Breast epithelium (tissue), 4 donors: ENCODE results near the gene CD86. TPM values are rescaled to one million over a fixed set of nuclear protein-coding genes. Genes with fewer than 3 reads are reported as not detected.

ENCODE experiments used
- DNase-seq, 2 donors: peaks; one replicate each; pipeline ENCODE4 v3.0.0-alpha.2; 2019; ENCODE audit warnings: low spot score in 2 of 2
- H3K27ac ChIP-seq, 2 donors: fragments of 200-600 bp; sonication (generic) in 1 of 2; one replicate each; pipeline ENCODE4 v1.5.1; 2016 to 2019; ENCODE audit warnings: mild to moderate bottlenecking in 1 of 2
- H3K27me3 ChIP-seq, 2 donors: fragments of 200-600 bp; sonication (generic) in 1 of 2; one replicate each; pipeline versions ENCODE4 v1.5.1 to v1.6.0; 2017 to 2019; ENCODE audit warnings: control low read depth in 1 of 2, mild to moderate bottlenecking in 1 of 2
- H3K36me3 ChIP-seq: fragments of 200-600 bp; one replicate; pipeline ENCODE4 v1.5.1; 2019
- H3K4me1 ChIP-seq, 2 donors: fragments of 200-600 bp; sonication (generic); one replicate each; pipeline ENCODE4 v1.5.1; 2016 to 2019; ENCODE audit warnings: control low read depth in 1 of 2
- H3K4me3 ChIP-seq, 3 donors: fragments of 200-600 bp; sonication (generic); 1 replicate in 2 of 3; 2 replicates in 1 of 3; pipeline ENCODE4 v1.5.1; 2016 to 2019; ENCODE audit warnings: mild to moderate bottlenecking in 3 of 3, moderate library complexity in 2 of 3
- H3K9me3 ChIP-seq, 2 donors: fragments of 200-600 bp; sonication (generic) in 1 of 2; one replicate each; pipeline ENCODE4 v1.5.1; 2016 to 2019; ENCODE audit warnings: control low read depth in 1 of 2
- CTCF ChIP-seq, 3 donors: fragments of 450-650 bp; IDR thresholded peaks; one replicate each; pipeline ENCODE4 v1.5.1; 2016 to 2017; ENCODE audit warnings: antibody characterized with exemption in 3 of 3, mild to moderate bottlenecking in 3 of 3, moderate library complexity in 3 of 3
- POLR2A ChIP-seq: fragments of 450-650 bp; IDR thresholded peaks from one replicate; pipeline ENCODE4 v1.6.1; 2016; ENCODE audit warnings: antibody characterized with exemption, mild to moderate bottlenecking, moderate library complexity
- POLR2AphosphoS5 ChIP-seq, 3 donors: sonication (generic); formaldehyde crosslinking; IDR thresholded peaks; one replicate each; pipeline ENCODE4 v1.6.1; 2017; ENCODE audit warnings: antibody characterized with exemption in 3 of 3
- intact Hi-C: fragments of 100-400 bp; cut with DNase I; formaldehyde crosslinking; loops from one replicate; pipeline ENCODE4 v1.15.1; 2023; ENCODE audit warnings: low total_unique reads
- total RNA-seq, 3 donors: library from RNA; depleted of rRNA; stranded (reverse); fragments of >200 nt; gene quantifications; one replicate each; pipeline ENCODE4 v1.1.0, GENCODE V29; 2016

Gene CD86
- total RNA-seq, 3 donors from 2014 or later: 7.3 to 12.6 (median 7.5) TPM

DNA sequence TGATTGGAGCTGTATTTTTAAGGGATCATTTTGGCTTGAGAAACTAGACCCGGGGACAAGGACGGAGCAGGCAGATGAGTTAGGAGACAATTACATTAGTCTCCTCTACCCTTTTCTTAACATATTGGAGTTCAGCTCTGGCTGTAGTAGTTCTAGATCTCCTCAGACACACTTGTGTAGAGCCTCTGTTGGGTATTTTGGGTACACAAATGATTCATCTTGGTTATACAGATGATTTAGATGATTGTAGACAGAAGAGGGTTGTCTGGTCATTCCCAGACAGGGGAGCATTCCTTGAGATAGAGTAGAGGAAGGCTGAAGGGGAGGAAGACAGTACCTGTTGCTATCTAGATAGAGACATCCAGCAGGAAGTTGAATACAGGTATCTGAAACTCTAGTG, 43.4 kb downstream of the CD86 start:
- Histone ChIP-seq H3K27ac (no peak overlapping the region), H3K4me1 (no peaks in the 10 kb centered on the region), H3K9me3 (no peaks in the 10 kb centered on the region), H3K4me3 (no peak overlapping the region), H3K27me3 (no peaks in the 10 kb centered on the region), H3K36me3 (no peaks in the 10 kb centered on the region)
- intact Hi-C loops: no loop called here
- TF ChIP-seq POLR2AphosphoS5 (IDR thresholded peaks at IDR 0.05): no peak
- no peak for TF ChIP-seq POLR2A
- no peak for TF ChIP-seq CTCF (IDR thresholded peaks at IDR 0.05)
- no peak for DNase-seq

DNA sequence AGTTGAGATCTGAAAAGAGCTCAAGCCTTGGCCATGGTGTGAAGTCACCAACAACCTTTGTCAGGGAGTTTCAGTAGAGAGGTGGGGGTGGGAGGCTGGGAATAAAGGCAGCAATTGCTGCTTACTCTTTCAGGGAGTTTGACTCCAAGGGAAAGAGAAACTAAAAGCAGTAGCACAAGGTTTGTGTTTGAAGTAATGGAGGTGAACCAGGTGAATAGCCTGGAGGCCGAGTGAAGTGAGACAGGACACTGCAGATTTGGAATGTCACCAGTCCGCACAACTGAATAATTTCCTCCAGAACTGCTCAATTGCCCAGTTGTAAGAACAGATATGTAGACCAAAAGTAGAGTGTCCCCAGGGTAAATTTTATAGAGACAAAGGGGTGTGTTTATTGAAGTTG, 44.1 kb downstream of the CD86 start:
- Histone ChIP-seq H3K4me1 (no peaks in the 10 kb centered on the region), H3K4me3 (no peak overlapping the region), H3K36me3 (no peaks in the 10 kb centered on the region), H3K27me3 (no peaks in the 10 kb centered on the region), H3K9me3 (no peaks in the 10 kb centered on the region), H3K27ac (no peak overlapping the region)
- no peak for DNase-seq
- intact Hi-C loops: no loop called here
- TF ChIP-seq POLR2A (no peak), POLR2AphosphoS5 (IDR thresholded peaks at IDR 0.05) (no peak), CTCF (IDR thresholded peaks at IDR 0.05) (no peak)

DNA sequence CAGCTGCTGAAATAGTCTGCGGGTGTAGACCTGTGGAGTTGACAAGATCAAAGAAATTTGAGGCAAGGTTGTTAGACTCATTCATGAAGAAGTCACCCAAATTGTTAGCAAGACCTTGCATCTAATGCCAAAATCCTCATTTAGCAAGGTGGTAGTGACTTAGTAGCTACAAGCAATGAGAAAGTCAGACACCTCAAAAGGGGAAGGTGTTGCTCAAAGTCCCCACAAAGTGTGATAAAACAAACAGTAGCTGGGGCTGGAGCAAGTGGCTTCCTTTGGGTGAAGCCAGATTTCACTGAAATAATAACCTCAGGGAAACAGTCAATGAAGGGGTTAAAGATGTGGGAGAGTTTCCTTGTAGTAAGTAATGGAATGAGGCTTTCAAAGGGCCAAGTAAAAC, 44.9 kb downstream of the CD86 start:
- Histone ChIP-seq H3K4me3 (no peak overlapping the region), H3K27ac (no peak overlapping the region)
- DNase-seq: no peak

GRCh38 chr3:122100591-122101463, 45.7 kb downstream of the CD86 start:
- Histone ChIP-seq H3K27ac (no peak overlapping the region), H3K9me3 (no peaks in the 10 kb centered on the region), H3K4me1 (no peaks in the 10 kb centered on the region), H3K4me3 (no peak overlapping the region), H3K36me3 (no peaks in the 10 kb centered on the region), H3K27me3 (no peaks in the 10 kb centered on the region)
- intact Hi-C loops: no loop called here
- no peak for TF ChIP-seq POLR2A
- no peak for TF ChIP-seq CTCF (IDR thresholded peaks at IDR 0.05)
- no peak for TF ChIP-seq POLR2AphosphoS5 (IDR thresholded peaks at IDR 0.05)
- no peak for DNase-seq

More for the DNA sequence above, 44.9 kb downstream of the CD86 start:
- Histone ChIP-seq H3K4me1 (no peaks in the 10 kb centered on the region), H3K9me3 (no peaks in the 10 kb centered on the region), H3K27me3 (no peaks in the 10 kb centered on the region), H3K36me3 (no peaks in the 10 kb centered on the region)
- intact Hi-C loops: no loop called here
- TF ChIP-seq CTCF (IDR thresholded peaks at IDR 0.05): no peak
- no peak for TF ChIP-seq POLR2AphosphoS5 (IDR thresholded peaks at IDR 0.05)
- no peak for TF ChIP-seq POLR2A

GRCh38 chr3:122101646-122102045, 46.5 kb downstream of the CD86 start:
- intact Hi-C loops: no loop called here
- H3K4me3 ChIP-seq: no peak overlapping the region
- no peaks in the 10 kb centered on the region for H3K4me1 ChIP-seq
- H3K36me3 ChIP-seq: no peaks in the 10 kb centered on the region
- DNase-seq: no peak
- no peaks in the 10 kb centered on the region for H3K27me3 ChIP-seq
- H3K9me3 ChIP-seq: no peaks in the 10 kb centered on the region
- no peak overlapping the region for H3K27ac ChIP-seq
- TF ChIP-seq CTCF (IDR thresholded peaks at IDR 0.05) (peak in 2 of 3 donors; percentile 23 to 33), POLR2AphosphoS5 (IDR thresholded peaks at IDR 0.05) (no peak)
